GM23338 (cell line): Measurements from ENCODE around the gene KCTD21.

ENCODE experiments used
- CREB1 ChIP-seq: fragments of 250-450 bp; sonication (Bioruptor Pico); IDR thresholded peaks from 2 replicates; pipeline ENCODE4 v1.5.0; 2020; ENCODE audit warnings: low read depth, mild to moderate bottlenecking, moderate library complexity
- EZH2 ChIP-seq: fragments of 200-600 bp; sonication (generic); IDR thresholded peaks from one replicate; pipeline ENCODE4 v1.8.0; 2017; ENCODE audit warnings: antibody characterized with exemption, mild to moderate bottlenecking, low read depth; ENCODE audit not compliant: unreplicated experiment
- EZH2phosphoT487 ChIP-seq: fragments of 200-600 bp; sonication (generic); IDR thresholded peaks from one replicate; pipeline ENCODE4 v1.8.1; 2018; ENCODE audit warnings: antibody characterized with exemption; ENCODE audit not compliant: unreplicated experiment
- JUNB ChIP-seq: IDR thresholded peaks from one replicate; pipeline ENCODE4 v1.6.1; 2016; ENCODE audit warnings: antibody characterized with exemption; ENCODE audit not compliant: unreplicated experiment
- NANOG ChIP-seq: IDR thresholded peaks from 2 replicates; pipeline ENCODE4 v1.6.1; 2016; ENCODE audit warnings: antibody characterized with exemption, borderline replicate concordance
- POLR2AphosphoS5 ChIP-seq: IDR thresholded peaks from 2 replicates; pipeline ENCODE4 v1.6.1; 2016; ENCODE audit warnings: antibody characterized with exemption, low read depth
- STAT1 ChIP-seq: IDR thresholded peaks from one replicate; pipeline ENCODE4 v1.6.1; 2016; ENCODE audit warnings: antibody characterized with exemption; ENCODE audit not compliant: unreplicated experiment
- ZNF114 ChIP-seq: fragments of 250-450 bp; sonication (Bioruptor Pico); IDR thresholded peaks from 2 replicates; pipeline ENCODE4 v1.5.0; 2020; ENCODE audit warnings: mild to moderate bottlenecking, moderate library complexity
- TF ChIP-seq, protein P1 (sequence below), 2 experiments: fragments of 200-600 bp in 1 of 2; sonication (generic) in 1 of 2; conservative IDR thresholded peaks; 2 replicates each; pipeline versions ENCODE4 v1.5.1 to v1.6.1; 2016 to 2017; ENCODE audit warnings: antibody characterized with exemption in 2 of 2, low read depth in 2 of 2, mild to moderate bottlenecking in 2 of 2, moderate library complexity in 1 of 2
- TF ChIP-seq, protein P2 (sequence below): IDR thresholded peaks from one replicate; pipeline ENCODE4 v1.6.1; 2018; ENCODE audit warnings: antibody characterized with exemption; ENCODE audit not compliant: unreplicated experiment
- TF ChIP-seq, protein P3 (sequence below): IDR thresholded peaks from 2 replicates; pipeline ENCODE4 v1.6.1; 2016; ENCODE audit warnings: antibody characterized with exemption

DNA sequence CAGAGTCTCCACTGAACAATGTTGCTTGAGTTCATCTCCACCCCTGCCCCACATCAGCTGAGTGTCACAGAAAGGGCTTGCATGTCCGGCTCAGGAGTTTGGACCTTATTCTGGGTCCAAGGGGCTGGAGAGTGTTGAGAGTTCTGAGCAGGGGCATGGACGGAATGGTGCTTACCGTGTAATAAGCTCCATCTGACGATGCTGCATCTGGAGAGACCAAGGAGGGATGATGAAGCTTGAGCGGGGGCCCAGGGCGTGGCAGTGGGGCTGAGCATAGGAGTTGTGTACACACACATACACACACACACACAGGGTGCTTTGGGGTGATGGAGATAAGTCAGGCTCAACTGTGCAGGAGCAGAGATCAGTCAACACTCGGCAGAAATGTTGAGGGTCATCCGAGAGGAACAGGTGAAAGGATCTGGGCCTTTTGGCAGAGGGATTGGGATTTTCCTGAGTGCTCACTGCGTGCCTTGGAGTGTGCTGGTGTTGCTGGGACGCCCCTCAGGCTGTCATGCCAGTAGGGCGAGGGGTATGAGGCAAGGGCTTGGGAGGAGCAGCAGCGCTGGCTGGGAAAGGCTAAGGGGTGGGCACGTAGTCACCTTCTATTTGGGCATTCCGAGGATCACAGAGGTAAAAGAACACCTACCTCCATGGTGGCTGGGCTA lies 2.6 kb upstream of the KCTD21 start:
- TF ChIP-seq, protein P1, sequence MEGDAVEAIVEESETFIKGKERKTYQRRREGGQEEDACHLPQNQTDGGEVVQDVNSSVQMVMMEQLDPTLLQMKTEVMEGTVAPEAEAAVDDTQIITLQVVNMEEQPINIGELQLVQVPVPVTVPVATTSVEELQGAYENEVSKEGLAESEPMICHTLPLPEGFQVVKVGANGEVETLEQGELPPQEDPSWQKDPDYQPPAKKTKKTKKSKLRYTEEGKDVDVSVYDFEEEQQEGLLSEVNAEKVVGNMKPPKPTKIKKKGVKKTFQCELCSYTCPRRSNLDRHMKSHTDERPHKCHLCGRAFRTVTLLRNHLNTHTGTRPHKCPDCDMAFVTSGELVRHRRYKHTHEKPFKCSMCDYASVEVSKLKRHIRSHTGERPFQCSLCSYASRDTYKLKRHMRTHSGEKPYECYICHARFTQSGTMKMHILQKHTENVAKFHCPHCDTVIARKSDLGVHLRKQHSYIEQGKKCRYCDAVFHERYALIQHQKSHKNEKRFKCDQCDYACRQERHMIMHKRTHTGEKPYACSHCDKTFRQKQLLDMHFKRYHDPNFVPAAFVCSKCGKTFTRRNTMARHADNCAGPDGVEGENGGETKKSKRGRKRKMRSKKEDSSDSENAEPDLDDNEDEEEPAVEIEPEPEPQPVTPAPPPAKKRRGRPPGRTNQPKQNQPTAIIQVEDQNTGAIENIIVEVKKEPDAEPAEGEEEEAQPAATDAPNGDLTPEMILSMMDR (conservative IDR thresholded peaks at IDR 0.05; ENCODE audit: low read depth in 2 of 2), result no peak
- TF ChIP-seq POLR2AphosphoS5 (no peak), EZH2 (no peak), EZH2phosphoT487 (no peak), JUNB (no peak), ZNF114 (no peak), CREB1 (CRISPR knock-in tag) (no peak), NANOG (no peak), STAT1 (no peak)
- TF ChIP-seq, protein P2, sequence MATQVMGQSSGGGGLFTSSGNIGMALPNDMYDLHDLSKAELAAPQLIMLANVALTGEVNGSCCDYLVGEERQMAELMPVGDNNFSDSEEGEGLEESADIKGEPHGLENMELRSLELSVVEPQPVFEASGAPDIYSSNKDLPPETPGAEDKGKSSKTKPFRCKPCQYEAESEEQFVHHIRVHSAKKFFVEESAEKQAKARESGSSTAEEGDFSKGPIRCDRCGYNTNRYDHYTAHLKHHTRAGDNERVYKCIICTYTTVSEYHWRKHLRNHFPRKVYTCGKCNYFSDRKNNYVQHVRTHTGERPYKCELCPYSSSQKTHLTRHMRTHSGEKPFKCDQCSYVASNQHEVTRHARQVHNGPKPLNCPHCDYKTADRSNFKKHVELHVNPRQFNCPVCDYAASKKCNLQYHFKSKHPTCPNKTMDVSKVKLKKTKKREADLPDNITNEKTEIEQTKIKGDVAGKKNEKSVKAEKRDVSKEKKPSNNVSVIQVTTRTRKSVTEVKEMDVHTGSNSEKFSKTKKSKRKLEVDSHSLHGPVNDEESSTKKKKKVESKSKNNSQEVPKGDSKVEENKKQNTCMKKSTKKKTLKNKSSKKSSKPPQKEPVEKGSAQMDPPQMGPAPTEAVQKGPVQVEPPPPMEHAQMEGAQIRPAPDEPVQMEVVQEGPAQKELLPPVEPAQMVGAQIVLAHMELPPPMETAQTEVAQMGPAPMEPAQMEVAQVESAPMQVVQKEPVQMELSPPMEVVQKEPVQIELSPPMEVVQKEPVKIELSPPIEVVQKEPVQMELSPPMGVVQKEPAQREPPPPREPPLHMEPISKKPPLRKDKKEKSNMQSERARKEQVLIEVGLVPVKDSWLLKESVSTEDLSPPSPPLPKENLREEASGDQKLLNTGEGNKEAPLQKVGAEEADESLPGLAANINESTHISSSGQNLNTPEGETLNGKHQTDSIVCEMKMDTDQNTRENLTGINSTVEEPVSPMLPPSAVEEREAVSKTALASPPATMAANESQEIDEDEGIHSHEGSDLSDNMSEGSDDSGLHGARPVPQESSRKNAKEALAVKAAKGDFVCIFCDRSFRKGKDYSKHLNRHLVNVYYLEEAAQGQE, result no peak
- TF ChIP-seq, protein P3, sequence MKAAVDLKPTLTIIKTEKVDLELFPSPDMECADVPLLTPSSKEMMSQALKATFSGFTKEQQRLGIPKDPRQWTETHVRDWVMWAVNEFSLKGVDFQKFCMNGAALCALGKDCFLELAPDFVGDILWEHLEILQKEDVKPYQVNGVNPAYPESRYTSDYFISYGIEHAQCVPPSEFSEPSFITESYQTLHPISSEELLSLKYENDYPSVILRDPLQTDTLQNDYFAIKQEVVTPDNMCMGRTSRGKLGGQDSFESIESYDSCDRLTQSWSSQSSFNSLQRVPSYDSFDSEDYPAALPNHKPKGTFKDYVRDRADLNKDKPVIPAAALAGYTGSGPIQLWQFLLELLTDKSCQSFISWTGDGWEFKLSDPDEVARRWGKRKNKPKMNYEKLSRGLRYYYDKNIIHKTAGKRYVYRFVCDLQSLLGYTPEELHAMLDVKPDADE, result no peak
